Measurements from ENCODE around the gene MUCL3.

The MUCL3 gene, protein sequence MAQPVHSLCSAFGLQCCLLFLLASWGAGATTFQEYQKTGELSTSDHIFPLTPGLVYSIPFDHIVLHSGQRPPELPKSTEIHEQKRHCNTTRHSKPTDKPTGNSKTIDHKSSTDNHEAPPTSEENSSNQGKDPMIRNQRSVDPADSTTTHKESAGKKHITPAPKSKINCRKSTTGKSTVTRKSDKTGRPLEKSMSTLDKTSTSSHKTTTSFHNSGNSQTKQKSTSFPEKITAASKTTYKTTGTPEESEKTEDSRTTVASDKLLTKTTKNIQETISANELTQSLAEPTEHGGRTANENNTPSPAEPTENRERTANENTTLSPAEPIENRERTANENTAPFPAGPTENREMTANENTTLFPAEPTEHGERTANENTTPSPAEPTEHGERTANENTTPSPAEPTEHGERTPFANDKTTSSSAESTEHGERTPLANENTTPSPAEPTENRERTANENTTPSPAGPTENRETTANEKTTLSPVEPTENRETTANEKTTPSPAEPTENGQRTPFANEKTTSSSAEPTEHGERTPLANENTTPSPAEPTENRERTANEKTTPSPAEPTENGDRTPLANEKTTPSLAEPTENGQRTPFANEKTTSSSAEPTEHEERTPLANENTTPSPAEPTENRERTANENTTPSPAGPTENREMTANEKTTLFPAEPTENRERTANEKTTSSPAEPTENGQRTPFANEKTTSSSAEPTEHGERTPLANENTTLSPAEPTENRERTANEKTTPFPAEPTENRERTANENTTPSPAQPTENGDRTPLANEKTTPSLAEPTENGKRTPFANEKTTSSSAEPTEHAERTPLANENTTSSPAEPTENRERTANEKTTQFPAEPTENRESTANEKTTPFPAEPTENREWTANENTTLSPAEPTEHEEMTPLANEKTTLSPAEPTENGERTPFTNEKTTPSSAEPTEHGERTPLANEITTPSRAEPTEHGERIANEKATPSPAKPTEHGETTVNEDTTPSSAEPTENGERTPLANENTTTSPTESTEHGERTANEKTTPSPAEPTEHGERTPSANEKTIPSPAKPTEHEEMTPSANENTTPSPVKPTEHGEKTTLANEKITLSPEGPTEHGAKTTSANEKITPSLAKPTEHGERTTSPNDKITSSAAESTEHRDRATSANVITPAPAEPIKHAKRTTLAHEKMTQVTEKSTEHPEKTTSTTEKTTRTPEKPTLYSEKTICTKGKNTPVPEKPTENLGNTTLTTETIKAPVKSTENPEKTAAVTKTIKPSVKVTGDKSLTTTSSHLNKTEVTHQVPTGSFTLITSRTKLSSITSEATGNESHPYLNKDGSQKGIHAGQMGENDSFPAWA (N-terminal part only)

GRCh38 chr6:30940361-30940986 is at the start of gene MUCL3:
Gene MUCL3, plus strand, starts transcription at chr6:30940973. Its CDS starts 27 bp downstream, at chr6:30941000.
- H4K20me1 ChIP-seq (ENCODE audit: insufficient read depth, low read length): no peaks in the 10 kb centered on the region
- no peak within 1 kb of the TSS for H2AFZ ChIP-seq (ENCODE audit: low read length)
- H3K4me1 ChIP-seq (ENCODE audit: insufficient read depth, low read length, severe bottlenecking): no peaks in the 10 kb centered on the region
- no peaks in the 10 kb centered on the region for H3K79me2 ChIP-seq (ENCODE audit: insufficient read depth, low read length)
- H3K9ac ChIP-seq (ENCODE audit: low read length): no peak within 1 kb of the TSS
- 0 out of 2 replicates have a peak, but pooled peaks cover 5% of the 10 kb centered on the region for H3K27me3 ChIP-seq (ENCODE audit: insufficient read depth, low read length)
- H3K27ac ChIP-seq (ENCODE audit: low read depth, low read length, poor library complexity, severe bottlenecking): no peak within 1 kb of the TSS
- H3K36me3 ChIP-seq (ENCODE audit: insufficient read depth, low read length): no peaks in the 10 kb centered on the region
- H3K9me3 ChIP-seq (ENCODE audit: low read length): no peaks in the 10 kb centered on the region
- TF ChIP-seq CTCF (IDR thresholded peaks at IDR 0.05; ENCODE audit: low read length) (no peak), EZH2 (IDR thresholded peaks at IDR 0.05; ENCODE audit: borderline replicate concordance, low read length) (no peak)
- H3K4me2 ChIP-seq (ENCODE audit: low read length): no peak within 1 kb of the TSS
- H3K4me3 ChIP-seq (ENCODE audit: low read depth, low read length, poor library complexity, severe bottlenecking): no peak within 1 kb of the TSS
- no peaks in the 10 kb centered on the region for H3F3A ChIP-seq (ENCODE audit: insufficient read depth, low read length)
- no peaks in the 10 kb centered on the region for H3K9me2 ChIP-seq (ENCODE audit: low read depth, low read length)

DNA sequence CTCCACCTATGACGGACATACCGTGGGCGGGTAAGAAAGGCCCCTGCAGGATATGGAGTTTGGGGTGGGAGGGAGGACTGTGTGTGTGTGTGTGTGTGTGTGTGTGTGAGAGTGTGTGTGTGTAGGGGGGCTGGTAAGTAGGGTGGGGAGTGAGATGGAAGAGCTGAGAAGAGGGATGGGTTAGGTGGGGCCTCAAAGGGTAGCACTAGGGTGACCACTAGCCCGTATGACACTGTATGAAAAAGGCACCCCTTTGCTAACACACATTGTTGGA is 49.4 kb upstream of the MUCL3 start:
- no peak overlapping the region for H3K27ac ChIP-seq (ENCODE audit: low read depth, low read length, poor library complexity, severe bottlenecking)
- no peaks in the 10 kb centered on the region for H3K36me3 ChIP-seq (ENCODE audit: insufficient read depth, low read length)
- no peaks in the 10 kb centered on the region for H3K79me2 ChIP-seq (ENCODE audit: insufficient read depth, low read length)
- H4K20me1 ChIP-seq (ENCODE audit: insufficient read depth, low read length): no peaks in the 10 kb centered on the region
- no peak overlapping the region for H3K9ac ChIP-seq (ENCODE audit: low read length)
- H3K4me2 ChIP-seq (ENCODE audit: low read length): no peak overlapping the region
- peaks cover 12% of the 10 kb centered on the region; the same call in 1 of the 2 replicates for H3K27me3 ChIP-seq (ENCODE audit: insufficient read depth, low read length)
- no peaks in the 10 kb centered on the region for H3K9me3 ChIP-seq (ENCODE audit: low read length)
- H2AFZ ChIP-seq (ENCODE audit: low read length): no peak overlapping the region
- H3F3A ChIP-seq (ENCODE audit: insufficient read depth, low read length): no peaks in the 10 kb centered on the region
- no peak for TF ChIP-seq CTCF (IDR thresholded peaks at IDR 0.05; ENCODE audit: low read length)
- no peak for TF ChIP-seq EZH2 (IDR thresholded peaks at IDR 0.05; ENCODE audit: borderline replicate concordance, low read length)
- H3K4me1 ChIP-seq (ENCODE audit: insufficient read depth, low read length, severe bottlenecking): peaks cover under 1% of the 10 kb centered on the region
- no peaks in the 10 kb centered on the region for H3K9me2 ChIP-seq (ENCODE audit: low read depth, low read length)
- H3K4me3 ChIP-seq (ENCODE audit: low read depth, low read length, poor library complexity, severe bottlenecking): no peak overlapping the region
